Vagina (tissue), 2 donors: Measurements from ENCODE around the gene PCSK6. TPM values are rescaled to one million over a fixed set of nuclear protein-coding genes. Genes with fewer than 3 reads are reported as not detected.

Experiments used
- DNase-seq, 2 donors: peaks; one replicate each; pipeline ENCODE4 v3.0.0-alpha.2; 2017; ENCODE audit errors: extremely low spot score in 2 of 2
- H3K27ac ChIP-seq: fragments of 200-600 bp; sonication (generic); one replicate; pipeline ENCODE4 v1.5.1; 2019
- H3K27me3 ChIP-seq: fragments of 200-600 bp; sonication (generic); one replicate; pipeline ENCODE4 v1.5.1; 2019
- H3K36me3 ChIP-seq, 2 donors: fragments of 200-600 bp; sonication (generic); one replicate each; pipeline ENCODE4 v1.5.1; 2017 to 2019
- H3K4me1 ChIP-seq: fragments of 200-600 bp; sonication (generic); one replicate; pipeline ENCODE4 v1.5.1; 2019
- H3K4me3 ChIP-seq, 2 donors: fragments of 200-600 bp; sonication (generic); 1 replicate in 1 of 2; 2 replicates in 1 of 2; pipeline ENCODE4 v1.5.1; 2016 to 2019
- H3K9me3 ChIP-seq: fragments of 200-600 bp; sonication (generic); one replicate; pipeline ENCODE4 v1.5.1; 2019
- POLR2A ChIP-seq, 2 donors: fragments of 450-650 bp; IDR thresholded peaks; one replicate each; pipeline ENCODE4 v1.6.1; 2017; ENCODE audit warnings: antibody characterized with exemption in 2 of 2, mild to moderate bottlenecking in 2 of 2, moderate library complexity in 2 of 2
- POLR2AphosphoS5 ChIP-seq, 2 donors: sonication (generic); formaldehyde crosslinking; IDR thresholded peaks; one replicate each; pipeline ENCODE4 v1.9.0; 2017; ENCODE audit warnings: antibody characterized with exemption in 2 of 2, mild to moderate bottlenecking in 2 of 2, low read depth in 1 of 2; ENCODE audit not compliant: insufficient read depth in 1 of 2
- intact Hi-C: fragments of 100-400 bp; cut with DNase I; formaldehyde crosslinking; loops from one replicate; pipeline ENCODE4 v1.15.1; 2023
- total RNA-seq: library from RNA; depleted of rRNA; stranded (reverse); fragments of >200 nt; gene quantifications from one replicate; pipeline ENCODE4 v1.2.3, GENCODE V29; 2016
- TF ChIP-seq, protein P1 (sequence below), 3 experiments: fragments of 450-650 bp in 2 of 3; fragments of 200-600 bp in 1 of 3; sonication (generic) in 1 of 3; IDR thresholded peaks; one replicate each; pipeline ENCODE4 v1.5.1; 2017 to 2019; ENCODE audit warnings: antibody characterized with exemption in 3 of 3, mild to moderate bottlenecking in 2 of 3, moderate library complexity in 2 of 3

Gene PCSK6
- total RNA-seq, 1 donor from 2014 or later: 7.4 TPM

GRCh38 chr15:101453123-101454120 is 36.1 kb downstream of the PCSK6 start:
- DNase-seq: no peak

DNA sequence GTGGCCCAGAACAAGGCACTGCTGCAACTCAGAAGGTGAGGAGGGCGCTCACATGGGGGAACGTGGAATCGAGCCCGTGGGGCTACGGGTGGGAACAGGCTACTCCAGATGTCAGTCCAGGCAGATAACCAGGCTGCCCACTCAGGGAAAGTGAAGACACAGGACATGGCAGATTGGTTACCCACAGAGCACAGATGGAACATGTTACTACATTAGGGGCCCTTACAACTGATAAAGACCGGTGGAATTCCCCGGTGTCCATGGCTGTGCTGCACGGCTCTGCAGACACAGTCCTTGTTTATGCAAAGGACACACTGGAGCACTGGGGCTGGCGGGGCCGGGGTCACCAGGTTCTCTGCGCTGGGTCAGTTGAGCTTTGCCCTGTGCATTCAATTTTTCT is 36.9 kb downstream of the PCSK6 start:
- H3K27ac ChIP-seq: no peak overlapping the region
- H3K4me1 ChIP-seq: peaks cover 22% of the 10 kb centered on the region
- TF ChIP-seq POLR2AphosphoS5 (IDR thresholded peaks at IDR 0.05; ENCODE audit: insufficient read depth in 1 of 2, low read depth in 1 of 2) (no peak), POLR2A (IDR thresholded peaks at IDR 0.05) (no peak)
- TF ChIP-seq, protein P1, sequence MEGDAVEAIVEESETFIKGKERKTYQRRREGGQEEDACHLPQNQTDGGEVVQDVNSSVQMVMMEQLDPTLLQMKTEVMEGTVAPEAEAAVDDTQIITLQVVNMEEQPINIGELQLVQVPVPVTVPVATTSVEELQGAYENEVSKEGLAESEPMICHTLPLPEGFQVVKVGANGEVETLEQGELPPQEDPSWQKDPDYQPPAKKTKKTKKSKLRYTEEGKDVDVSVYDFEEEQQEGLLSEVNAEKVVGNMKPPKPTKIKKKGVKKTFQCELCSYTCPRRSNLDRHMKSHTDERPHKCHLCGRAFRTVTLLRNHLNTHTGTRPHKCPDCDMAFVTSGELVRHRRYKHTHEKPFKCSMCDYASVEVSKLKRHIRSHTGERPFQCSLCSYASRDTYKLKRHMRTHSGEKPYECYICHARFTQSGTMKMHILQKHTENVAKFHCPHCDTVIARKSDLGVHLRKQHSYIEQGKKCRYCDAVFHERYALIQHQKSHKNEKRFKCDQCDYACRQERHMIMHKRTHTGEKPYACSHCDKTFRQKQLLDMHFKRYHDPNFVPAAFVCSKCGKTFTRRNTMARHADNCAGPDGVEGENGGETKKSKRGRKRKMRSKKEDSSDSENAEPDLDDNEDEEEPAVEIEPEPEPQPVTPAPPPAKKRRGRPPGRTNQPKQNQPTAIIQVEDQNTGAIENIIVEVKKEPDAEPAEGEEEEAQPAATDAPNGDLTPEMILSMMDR (IDR thresholded peaks at IDR 0.05): no peak
- intact Hi-C loops: no loop called here
- H3K27me3 ChIP-seq: no peaks in the 10 kb centered on the region
- no peak overlapping the region for H3K4me3 ChIP-seq
- H3K36me3 ChIP-seq: no peaks in the 10 kb centered on the region
- no peak for DNase-seq
- H3K9me3 ChIP-seq: no peaks in the 10 kb centered on the region

More at GRCh38 chr15:101453123-101454120, 36.1 kb downstream of the PCSK6 start:
- TF ChIP-seq, protein P1 (IDR thresholded peaks at IDR 0.05): no peak
- TF ChIP-seq POLR2AphosphoS5 (IDR thresholded peaks at IDR 0.05; ENCODE audit: insufficient read depth in 1 of 2, low read depth in 1 of 2) (no peak), POLR2A (IDR thresholded peaks at IDR 0.05) (no peak)
- no peaks in the 10 kb centered on the region for H3K36me3 ChIP-seq
- no peak overlapping the region for H3K27ac ChIP-seq
- intact Hi-C loops: no loop called here
- H3K27me3 ChIP-seq: no peaks in the 10 kb centered on the region
- no peak overlapping the region for H3K4me3 ChIP-seq
- H3K9me3 ChIP-seq: no peaks in the 10 kb centered on the region
- H3K4me1 ChIP-seq: peaks cover 24% of the 10 kb centered on the region

DNA sequence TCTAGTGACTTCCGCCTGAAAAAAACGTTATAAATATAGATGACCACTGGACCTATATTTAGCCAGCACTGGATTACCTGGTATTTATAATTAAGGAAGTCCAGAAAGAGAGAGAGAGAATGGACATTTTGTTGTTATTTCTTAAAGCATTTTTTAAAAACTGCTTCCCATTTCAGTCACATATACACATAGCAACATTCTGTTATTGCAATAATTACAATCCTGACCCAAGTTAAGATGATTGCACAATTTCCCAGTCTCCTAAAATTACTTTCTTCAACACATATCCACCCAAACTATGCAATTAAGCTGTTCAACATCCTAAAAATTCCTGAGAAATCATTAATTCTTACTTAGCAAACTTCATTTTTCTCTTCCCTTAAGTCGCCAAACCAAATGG is 37.7 kb downstream of the PCSK6 start:
- no peaks in the 10 kb centered on the region for H3K36me3 ChIP-seq
- no peaks in the 10 kb centered on the region for H3K9me3 ChIP-seq
- H3K4me1 ChIP-seq: peaks cover 22% of the 10 kb centered on the region
- H3K27me3 ChIP-seq: no peaks in the 10 kb centered on the region
- TF ChIP-seq POLR2A (IDR thresholded peaks at IDR 0.05) (no peak), POLR2AphosphoS5 (IDR thresholded peaks at IDR 0.05; ENCODE audit: insufficient read depth in 1 of 2, low read depth in 1 of 2) (no peak)
- TF ChIP-seq, protein P1 (IDR thresholded peaks at IDR 0.05): no peak
- no peak overlapping the region for H3K4me3 ChIP-seq
- intact Hi-C loops: no loop called here
- no peak overlapping the region for H3K27ac ChIP-seq
- no peak for DNase-seq

- no peak for DNase-seq
- TF ChIP-seq POLR2A (IDR thresholded peaks at IDR 0.05): no peak
- TF ChIP-seq, protein P1 (IDR thresholded peaks at IDR 0.05): no peak
- peak in 1 of 2 donors; percentile 40 for TF ChIP-seq POLR2AphosphoS5 (IDR thresholded peaks at IDR 0.05; ENCODE audit: insufficient read depth in 1 of 2, low read depth in 1 of 2)
These were observed 38.2 kb downstream of the PCSK6 start for GRCh38 chr15:101451266-101451799.

More at GRCh38 chr15:101451266-101451799, 38.2 kb downstream of the PCSK6 start:
- H3K4me3 ChIP-seq: no peak overlapping the region
- no peaks in the 10 kb centered on the region for H3K36me3 ChIP-seq
- H3K9me3 ChIP-seq: no peaks in the 10 kb centered on the region
- H3K27me3 ChIP-seq: no peaks in the 10 kb centered on the region
- H3K4me1 ChIP-seq: peaks cover 23% of the 10 kb centered on the region
- intact Hi-C loops: no loop called here
- no peak overlapping the region for H3K27ac ChIP-seq
